Hematopoietic multipotent progenitor cell treated with erythropoietin and hydrocortisone succinate and interleukin-3 and kit ligand, for 8 days (in vitro differentiated cells): ENCODE data around the gene TMOD1.

ENCODE experiments used
- DNase-seq: peaks from one replicate; pipeline ENCODE4 v3.0.0-alpha.2; 2015

TMOD1 gene

DNA sequence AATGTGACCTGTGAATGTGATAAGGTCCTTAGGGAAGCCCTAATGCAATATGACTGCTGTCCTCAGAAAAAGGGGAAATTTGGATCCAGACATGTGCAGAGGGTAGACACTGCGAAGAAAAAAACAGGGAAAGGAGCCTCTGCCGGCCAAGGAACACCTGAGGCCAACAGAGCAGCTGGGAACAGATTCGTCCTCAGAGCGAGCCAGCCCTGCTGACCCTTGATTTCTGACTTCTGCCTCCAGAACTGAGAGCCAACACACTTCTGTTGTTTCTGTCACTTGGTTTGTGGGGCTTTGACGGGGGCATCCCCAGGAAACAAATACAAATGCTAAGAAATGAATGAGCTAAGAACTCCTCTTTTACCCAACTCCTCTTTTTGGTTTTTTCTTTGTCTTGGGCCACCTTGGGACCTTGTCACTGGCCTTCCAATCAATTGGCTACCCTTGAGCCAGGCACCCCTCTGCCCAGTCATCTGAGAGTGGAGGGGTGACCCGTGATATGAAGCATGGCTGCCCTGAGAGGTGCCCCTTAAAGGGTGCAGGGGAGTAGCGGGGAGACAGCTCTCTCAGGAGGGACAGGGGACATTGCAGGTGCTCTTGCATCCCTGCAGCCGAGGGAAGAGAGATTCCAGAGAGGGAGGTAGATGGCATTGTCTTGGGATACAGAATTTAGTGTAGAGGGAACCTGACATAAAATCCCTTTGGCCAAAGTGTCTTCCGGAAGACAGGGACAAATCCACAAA lies 16.9 kb downstream of the TMOD1 start:
- no peak for DNase-seq

DNA sequence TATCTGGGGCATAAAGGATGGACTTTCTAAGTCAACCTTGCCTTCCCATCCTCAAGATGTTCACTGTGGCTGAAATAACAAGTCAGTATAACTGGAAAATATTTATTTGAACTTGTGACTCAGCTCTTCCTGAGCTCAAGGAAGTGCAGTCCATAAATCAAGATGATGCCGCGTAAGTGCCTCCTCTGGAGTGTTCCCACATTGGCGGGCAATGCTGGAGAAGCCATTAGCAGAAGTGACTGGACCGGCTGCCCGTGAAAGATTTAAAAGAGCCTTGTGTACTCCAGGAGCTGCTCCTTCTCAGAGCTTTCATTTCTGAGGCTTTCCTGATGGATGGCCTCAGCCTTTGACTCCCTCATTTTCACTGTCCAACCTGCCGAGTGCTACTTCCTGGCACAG lies 17.4 kb downstream of the TMOD1 start:
- DNase-seq: no peak

DNA sequence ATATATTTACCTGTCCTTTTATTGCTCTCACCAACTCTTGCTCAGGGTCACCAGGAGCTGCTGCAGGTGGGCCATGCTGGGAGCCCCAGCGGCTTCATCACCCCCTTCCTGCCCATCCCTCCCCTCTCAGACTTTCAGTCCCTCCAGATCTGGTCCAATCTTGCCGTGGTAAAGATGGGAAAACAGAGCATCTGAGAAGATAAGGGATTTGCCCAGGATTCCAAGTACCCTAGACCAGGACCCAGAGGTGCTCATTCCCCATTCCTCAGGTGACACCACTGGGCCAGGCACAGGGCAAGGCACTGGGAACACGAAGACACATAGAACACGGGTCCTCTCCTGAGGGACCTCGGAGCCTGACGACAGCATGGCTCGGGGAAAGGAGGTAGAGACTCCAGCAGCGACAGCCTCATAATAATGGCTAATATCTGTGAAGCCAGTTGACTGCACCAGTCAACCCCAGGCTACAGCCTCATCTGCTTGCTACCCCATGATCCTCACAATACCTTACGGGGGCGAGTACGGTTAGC lies 18.0 kb downstream of the TMOD1 start:
- no peak for DNase-seq

DNA sequence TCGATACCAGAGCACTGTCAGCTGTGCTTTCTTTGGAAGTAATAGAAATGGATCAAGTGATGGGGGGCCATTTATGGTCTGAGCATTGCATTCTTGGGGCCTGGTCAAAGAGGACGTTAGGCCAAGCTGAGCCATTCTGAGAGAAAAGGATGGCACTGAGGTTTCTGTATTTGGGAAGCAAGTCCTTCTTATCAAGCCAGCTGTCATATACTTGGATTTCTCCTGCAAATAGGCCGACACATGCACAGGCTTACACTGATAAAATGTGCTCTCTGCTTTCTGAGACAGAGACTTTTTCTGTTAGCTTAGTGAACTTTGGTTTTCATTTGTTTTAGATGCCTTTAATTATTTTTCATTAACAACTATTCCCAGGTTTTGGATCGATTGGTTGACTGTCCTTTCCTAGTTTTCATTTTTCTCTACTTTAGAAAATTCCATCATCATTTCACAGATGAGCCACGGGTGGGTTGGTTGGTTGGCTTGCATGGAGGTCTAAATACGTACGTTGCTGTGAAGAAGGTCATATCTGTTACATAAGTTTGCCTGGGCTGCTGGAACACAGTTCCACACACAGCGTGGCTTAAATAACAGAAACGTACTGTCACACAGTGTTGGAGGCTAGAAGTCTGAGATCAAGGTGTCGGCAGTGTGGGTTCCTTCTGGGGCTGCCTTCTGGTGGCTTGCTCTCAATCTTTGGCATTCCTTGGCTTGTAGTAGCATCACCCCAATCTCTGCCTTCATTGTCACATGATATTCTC lies 20.3 kb downstream of the TMOD1 start:
- DNase-seq: no peak

DNA sequence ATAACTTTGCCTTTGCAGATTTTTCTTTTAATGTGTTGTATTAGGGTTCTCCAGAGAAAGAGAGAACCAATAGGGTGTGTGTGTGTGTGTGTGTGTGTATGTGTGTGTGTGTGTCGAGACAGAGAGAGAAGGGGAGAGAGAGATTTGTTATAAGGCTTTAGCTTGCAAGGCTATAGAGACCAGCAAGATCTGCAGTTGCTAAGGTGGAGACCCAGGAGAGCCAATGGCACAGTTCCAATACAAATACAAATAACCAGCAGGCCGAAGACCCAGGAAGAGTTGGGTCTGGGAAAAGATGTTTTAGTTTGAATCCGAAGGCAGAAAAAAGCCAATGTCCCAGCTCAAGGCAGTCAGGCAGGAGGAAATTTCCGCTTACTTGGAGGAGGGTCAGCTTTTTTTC lies 23.0 kb downstream of the TMOD1 start:
- no peak for DNase-seq

DNA sequence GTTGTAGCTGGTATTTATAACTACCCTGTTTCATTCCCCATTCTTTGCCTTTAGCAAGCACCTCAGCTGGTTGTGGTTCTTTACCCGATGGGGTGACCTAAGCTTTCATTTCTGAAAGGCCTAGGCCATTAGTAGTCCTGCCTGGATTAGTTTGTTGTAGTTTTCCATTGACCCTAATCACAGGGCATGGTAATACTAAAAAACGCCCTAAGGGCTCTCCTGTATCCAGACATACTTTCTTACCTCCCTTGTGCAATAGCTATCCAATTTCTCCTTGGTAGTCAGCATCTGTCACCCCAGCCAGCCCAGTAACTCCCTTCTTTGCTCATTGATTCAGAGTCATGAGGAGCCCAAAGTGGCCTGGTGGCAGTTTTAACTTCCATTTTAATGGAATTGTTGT lies 24.0 kb downstream of the TMOD1 start:
- no peak for DNase-seq

DNA sequence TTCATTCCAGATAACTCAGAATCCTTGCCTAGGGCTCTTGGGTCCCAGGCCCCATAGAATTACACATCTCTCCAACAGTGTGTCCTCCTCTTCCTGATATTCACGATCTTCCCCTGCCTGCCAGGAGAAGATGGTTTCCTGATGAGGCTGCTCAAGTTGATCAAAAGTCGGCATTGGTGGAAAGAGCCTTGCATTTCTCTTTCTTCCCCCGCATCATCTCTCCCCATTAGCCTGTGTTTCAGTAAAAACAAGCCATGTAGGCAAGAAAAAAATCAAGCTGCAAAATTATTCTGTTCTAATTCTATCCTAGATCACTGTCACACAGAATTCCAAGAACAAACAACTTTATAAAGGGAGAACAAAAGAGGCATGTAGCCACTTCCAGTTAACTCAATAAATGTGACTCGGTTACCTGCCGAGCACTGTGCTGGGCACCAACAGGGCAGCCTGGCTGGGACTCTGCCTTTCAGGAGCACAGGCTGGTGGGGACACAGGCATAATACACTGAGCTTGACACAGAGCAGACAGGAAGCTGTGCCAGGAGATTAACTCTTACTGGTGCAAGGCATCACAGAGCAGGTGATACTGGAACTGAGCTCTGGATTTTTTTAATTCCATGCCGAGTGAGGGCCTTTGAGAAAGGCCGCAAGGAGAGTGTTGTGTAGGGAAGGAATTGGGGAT lies 25.6 kb downstream of the TMOD1 start:
- no peak for DNase-seq

DNA sequence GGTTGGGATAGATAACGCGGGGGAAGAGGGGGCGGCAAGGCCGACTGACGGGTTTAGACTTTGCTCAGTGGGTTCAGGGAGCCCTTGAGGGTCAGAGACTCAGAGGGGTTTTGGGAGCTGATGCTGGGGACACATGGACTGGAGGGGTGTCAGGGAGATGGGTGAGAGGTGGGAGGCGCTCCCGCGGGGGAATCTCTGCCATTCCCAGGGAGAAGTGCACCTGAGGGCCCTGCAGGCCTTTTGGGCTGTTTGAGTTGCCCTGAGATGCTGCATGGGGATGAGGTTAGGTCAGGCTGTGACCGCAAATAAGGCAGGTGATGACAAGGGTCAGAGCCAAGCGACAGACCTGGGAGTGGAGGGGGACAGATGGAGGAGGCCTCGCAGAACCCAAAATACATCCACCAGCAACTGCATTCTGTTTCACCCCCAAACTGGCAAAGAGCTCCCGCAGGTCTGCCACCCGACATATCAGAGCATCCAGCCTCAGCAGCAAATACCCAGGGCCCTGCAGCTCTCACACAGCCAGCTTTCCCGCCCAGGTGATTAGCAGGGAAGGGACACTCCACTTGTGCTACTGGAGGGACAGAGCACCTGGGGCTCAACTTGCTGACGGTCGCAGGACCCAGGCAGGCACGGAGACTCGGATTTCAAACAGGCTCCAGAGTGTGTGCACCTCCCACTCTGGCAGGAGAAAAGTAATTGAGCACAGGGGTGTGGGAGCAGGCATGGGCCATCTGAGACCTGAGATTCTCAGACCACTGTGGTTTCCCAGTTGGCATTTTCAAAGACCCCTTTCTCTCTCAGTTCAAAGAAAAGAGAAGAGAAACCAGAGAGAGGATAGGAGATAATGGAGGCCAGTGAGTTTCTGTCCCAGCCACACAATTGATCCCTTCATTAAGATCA lies 26.4 kb downstream of the TMOD1 start:
- DNase-seq: no peak

DNA sequence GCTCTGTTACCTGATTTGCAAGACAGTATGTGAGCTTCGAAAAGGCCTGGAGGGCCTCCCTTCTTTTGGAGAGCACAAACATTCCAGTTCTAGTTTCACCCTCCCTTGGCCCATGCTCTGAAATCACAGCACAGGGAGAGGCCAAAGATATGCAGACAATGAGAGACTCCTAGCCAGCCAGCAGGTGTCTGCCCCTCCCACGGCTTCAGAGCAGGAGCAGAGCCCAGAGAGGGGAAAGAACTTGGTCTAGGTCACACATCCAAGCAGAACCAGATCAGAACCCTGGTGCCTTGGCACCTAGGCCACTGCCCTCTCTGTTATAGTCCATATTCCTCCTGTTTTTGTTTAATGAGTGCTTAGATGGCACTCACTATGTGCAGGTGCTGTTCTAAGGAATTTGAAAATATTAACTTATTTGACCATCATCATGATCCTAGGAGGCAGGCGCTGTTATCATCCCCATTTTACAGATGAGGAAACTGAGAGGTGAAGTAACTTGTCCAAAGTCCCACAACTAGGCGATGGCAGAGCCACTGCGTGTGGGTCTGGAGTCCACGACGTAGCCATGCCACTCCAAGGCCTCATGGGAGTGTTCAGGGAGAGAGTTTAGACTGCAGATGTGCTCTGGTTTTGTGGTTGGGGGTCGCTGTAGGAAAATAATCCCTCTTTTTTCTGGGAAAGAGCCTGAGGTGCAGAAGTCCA lies 27.2 kb downstream of the TMOD1 start:
- no peak for DNase-seq

DNA sequence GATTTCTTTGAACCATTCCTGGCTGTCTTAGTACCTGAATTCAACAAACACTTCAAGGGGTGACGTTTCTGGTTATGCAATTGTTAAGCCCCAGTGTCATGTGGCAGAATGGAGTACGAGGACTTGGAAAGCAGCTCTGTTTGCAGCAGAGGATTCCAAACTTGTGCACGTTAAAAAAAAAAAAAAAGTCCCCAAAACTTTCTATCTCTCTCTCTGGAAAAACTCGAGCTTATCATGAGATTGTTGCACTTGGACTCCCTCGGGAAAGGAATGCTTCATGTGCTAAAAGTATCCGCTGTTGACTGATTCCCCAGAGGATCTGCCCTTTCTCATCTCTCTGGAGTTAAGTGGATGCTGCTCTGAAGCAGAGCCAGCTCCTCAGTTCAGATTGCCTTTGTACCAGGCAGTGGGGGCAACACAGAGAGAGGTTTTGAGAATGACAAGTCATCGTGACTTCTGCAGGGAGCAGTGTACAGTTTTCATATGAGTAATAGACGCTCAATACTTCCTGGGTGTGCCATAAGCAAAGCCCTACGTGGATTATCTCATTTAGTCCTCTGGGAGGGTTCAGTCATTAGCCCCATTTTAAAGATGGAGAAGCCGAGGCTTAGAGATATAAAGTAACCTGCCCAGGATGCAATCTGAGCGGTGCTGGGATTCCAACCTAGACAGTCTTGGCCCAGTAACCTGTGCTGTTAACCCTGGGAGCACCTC lies 28.1 kb downstream of the TMOD1 start:
- DNase-seq: no peak

DNA sequence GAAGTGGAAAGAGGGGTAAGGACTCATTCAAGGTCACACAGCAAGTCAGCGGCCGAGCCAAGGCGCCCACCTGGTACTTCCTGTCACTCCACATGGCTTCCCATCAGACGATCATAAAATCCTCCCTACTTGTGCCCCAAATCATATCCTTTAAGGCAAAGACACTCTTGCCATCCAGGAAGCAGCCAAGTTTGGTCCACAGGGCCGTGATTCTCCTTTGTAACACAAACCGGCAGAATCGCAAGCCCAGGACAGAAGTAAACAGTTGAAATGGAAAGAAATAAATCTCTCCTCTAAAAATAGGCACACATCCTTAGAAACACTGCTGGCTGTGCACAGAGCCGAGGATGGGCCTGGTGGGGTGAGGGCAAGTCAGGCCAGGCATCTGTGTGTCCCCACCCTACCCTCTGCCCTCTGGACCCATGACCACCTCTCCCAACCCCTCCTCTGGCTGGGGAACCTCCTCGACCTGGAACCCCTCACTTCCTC lies 30.5 kb downstream of the TMOD1 start:
- no peak for DNase-seq

DNA sequence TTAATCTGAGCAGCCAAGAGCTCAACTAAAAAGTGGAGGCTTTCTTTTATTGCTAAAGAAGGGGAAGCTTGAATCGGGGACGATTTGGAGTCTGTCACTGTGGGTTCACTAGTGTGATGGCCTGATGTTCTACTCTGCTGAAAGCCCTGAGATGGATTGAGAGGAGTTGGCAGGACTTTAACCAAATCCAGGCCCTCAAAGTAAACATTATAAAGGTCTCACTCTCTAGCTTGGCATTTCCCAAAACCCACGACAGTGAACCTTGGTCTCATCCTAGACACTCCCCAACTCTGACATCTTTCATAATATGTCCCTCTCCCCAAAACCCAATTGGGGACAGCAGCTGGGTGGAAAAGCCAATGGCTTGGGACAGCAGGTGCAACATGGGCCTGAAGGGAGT lies 32.7 kb downstream of the TMOD1 start:
- DNase-seq: no peak

DNA sequence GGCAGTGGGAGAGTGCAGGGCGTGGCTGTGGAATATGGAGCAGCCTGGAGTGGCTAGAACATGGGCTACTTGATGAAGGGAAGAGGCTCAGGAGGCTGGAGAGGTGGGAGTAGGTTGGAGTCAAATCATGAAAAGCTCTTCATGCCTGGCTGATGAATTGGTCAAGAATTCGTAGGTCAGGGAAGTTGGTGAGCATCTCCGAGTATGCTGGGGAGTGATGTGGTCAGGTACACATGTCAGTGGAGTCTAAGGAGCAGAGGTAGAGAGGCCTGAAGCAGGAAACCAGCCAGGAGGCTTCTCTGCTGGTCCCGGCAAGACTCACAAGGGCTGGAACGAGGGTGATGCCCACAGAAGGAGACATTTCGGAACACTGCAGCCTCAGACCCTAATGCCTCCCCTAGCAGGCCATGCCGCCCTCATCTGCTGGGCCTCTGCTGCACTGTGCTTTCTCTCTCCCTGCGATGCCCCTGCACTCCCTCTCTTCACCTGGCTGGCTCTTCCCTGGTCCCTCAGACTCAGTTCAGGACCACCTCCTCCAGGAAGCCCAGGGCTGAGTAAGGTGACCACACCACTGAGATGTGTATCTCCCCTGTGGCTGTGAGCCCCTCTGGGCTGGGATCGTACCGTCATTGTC lies 33.6 kb downstream of the TMOD1 start:
- no peak for DNase-seq

DNA sequence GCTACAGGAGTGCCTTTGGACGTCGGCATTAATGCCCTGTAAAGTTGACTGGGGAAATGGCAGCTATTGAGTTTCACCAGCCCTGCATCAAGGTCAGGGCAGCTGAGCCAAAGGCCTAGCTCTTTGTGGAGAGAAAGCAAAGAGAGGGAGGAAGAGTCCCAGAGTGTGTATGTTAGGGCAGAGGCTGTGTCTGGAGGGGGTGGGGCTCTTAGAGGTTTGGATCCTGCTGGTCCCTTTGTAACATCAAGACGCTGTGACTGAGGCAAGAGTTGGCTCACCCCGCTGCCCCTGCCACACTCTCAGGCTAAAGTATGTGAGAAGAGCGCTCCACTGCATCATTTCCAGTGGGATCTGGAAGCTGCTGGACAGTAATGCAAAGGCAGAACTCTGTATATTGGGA lies 34.3 kb downstream of the TMOD1 start:
- DNase-seq: no peak

DNA sequence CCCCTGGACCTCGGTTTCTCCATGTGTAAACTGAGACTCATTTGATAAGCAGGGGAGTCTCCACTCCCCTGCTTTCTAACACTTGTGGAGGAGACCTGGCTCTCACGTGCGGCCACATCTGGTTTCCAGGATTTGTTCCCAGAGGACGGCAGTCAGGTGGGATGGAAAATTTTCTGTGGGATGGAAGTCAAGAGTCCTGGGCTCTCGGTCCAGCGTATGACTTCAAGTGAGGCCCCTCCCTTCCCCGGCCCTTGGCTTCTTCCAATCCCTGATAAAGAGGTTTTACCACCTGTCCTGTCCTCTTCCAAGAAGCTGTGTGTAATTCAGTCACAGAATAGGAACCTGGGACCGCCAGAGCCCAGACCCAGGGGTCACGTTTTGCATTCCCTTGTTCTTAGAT lies 35.0 kb downstream of the TMOD1 start:
- DNase-seq: no peak

DNA sequence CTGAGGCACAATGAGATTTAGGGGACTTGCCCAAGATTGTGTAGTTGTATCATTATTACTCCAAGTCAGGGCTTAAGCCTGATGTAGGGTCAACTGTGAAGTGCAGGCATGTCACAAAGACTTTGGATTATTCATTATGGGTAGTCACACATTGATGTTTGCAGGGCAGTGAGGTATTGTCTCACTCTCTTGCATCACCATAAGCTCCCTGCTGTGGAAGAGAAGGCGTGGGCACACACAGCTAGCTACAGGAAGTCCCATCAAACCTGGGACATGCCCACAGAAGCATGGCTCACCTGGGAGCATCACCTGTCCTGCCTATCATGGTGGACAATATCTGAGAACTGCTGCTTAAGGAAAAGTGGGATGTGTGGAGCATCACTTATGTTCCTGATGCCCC lies 42.1 kb downstream of the TMOD1 start:
- DNase-seq: no peak

DNA sequence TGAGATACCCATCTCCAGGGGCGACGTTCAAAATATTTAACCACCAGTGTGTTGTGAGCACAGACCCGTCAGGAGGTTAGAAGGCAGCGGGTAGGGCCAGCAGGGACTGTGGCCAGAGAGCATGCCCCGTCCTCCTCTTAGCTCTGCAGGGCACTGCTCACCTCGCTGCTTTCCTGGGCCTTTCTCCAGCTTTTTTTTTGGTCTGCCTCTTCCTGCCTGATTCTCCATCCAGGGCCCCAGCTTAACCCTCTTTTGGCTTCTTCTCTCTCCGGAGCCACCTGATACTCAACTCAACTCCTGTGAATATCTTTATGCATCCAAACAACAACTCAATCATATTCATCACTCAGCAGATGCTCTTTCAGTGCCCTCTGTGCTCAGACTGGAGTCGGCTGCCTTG lies 44.0 kb downstream of the TMOD1 start:
- no peak for DNase-seq

DNA sequence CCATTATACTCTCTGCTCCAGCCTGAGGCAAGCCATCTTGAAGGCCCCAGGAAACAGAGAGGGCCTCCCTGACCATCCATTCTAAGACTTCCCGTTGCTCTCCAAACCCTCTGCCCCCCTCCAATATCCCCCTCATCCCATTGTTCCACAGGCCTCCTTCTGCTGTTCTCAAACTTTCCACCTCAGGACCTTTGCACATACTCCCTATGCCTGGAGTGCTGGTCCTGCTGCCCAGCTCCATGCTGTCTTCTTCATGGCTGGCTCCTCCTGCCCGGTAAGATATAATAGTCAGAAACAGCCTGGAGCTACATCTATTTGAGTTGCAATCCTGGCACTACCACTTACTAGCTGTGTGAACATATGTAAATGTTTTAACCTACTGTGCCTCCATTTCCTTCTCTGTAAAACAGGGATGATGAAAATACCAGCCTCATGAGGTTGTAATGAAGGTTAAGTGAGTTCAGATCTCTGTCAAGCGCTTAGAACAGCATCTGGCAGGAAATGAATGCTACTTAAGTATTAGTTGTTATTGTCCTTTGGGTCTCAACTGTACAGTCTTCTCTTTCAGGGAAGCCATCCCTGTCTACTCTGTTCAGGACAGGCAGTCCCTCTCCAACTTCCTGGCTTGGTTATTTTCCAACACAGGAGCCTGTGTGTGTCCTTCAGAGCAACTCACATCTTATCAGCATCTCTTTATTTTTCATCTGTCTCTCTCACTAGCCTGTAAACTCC lies 45.8 kb downstream of the TMOD1 start:
- DNase-seq: no peak

DNA sequence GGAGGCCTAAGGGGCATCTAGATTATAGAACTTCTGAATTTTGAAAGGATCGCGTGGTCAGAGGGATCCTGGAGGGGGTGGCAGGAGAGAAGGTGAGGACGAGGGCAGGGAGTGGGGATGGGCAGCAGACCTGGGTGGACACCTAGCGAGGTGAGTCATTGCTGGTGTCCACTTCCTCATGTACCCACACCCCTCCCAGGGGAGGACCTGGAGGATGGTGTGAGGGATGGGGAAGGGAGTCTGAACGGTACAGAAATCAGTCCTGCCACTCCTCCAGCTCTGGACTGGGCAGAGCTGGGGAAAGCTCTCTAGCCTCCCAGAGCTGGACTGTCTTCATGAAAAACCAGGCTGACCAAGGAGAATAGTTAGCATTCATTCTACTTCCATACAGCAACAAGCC lies 46.9 kb downstream of the TMOD1 start:
- no peak for DNase-seq
